K562 (cell line): ENCODE data around the gene CCR6. TPM values are rescaled to one million over a fixed set of nuclear protein-coding genes. Genes with fewer than 3 reads are reported as not detected.

Experiments
- ADNP ChIP-seq: fragments of 200-800 bp; sonication (Bioruptor generic); IDR thresholded peaks from 2 replicates; pipeline ENCODE4 v1.6.1; 2016; ENCODE audit warnings: missing genetic modification characterization, missing compliant biosample characterization
- BHLHE40 ChIP-seq: IDR thresholded peaks from 2 replicates; pipeline ENCODE4 v1.6.1; 2011; ENCODE audit warnings: low read length, improper control_type of control experiment
- FOXJ3 ChIP-seq: sonication (generic); formaldehyde crosslinking; IDR thresholded peaks from 2 replicates; pipeline ENCODE4 v1.4.0; 2020; ENCODE audit warnings: mild to moderate bottlenecking, missing genetic modification reagents
- HDAC2 ChIP-seq: fragments of 450-650 bp; IDR thresholded peaks from 2 replicates; pipeline ENCODE4 v1.6.1; 2016; ENCODE audit warnings: mild to moderate bottlenecking
- HNRNPL ChIP-seq: fragments of 200-400 bp; formaldehyde crosslinking; IDR thresholded peaks from 2 replicates; pipeline ENCODE4 v1.6.1; 2017; ENCODE audit warnings: low read depth, mild to moderate bottlenecking, low read length
- JUNB ChIP-seq: fragments of 450-650 bp; formaldehyde crosslinking; conservative IDR thresholded peaks from 2 replicates; pipeline ENCODE4 v1.4.0; 2020; ENCODE audit warnings: mild to moderate bottlenecking
- KAT2B ChIP-seq: IDR thresholded peaks from one replicate; pipeline ENCODE4 v1.6.1; 2012; ENCODE audit warnings: low read depth, mild to moderate bottlenecking, control low read depth, inconsistent platforms, low read length, moderate library complexity
- KHSRP ChIP-seq: fragments of 450-650 bp; IDR thresholded peaks from 2 replicates; pipeline ENCODE4 v1.6.1; 2017
- MYNN ChIP-seq, 2 experiments: sonication (generic); formaldehyde crosslinking in 1 of 2; IDR thresholded peaks; 2 replicates each; pipeline versions ENCODE4 v1.5.0 to v1.6.1; 2016 to 2020; ENCODE audit warnings: antibody characterized with exemption in 1 of 2, missing genetic modification reagents in 1 of 2
- NFXL1 ChIP-seq: fragments of 450-650 bp; formaldehyde crosslinking; IDR thresholded peaks from 2 replicates; pipeline ENCODE4 v1.4.0; 2021; ENCODE audit warnings: mild to moderate bottlenecking
- SMAD4 ChIP-seq: fragments of 250-450 bp; sonication (Bioruptor Pico); conservative IDR thresholded peaks from 2 replicates; pipeline ENCODE4 v1.8.0; 2021; ENCODE audit warnings: inconsistent platforms, mild to moderate bottlenecking, moderate library complexity
- SPI1 ChIP-seq: IDR thresholded peaks from 2 replicates; pipeline ENCODE4 v1.6.1; 2011; ENCODE audit warnings: low read depth, low read length, control low read depth, borderline replicate concordance
- STAT5A ChIP-seq: IDR thresholded peaks from 2 replicates; pipeline ENCODE4 v1.6.1; 2012; ENCODE audit warnings: low read length, inconsistent platforms, borderline replicate concordance
- TCF7 ChIP-seq: sonication (generic); IDR thresholded peaks from 2 replicates; pipeline ENCODE4 v1.6.1; 2016; ENCODE audit warnings: antibody characterized with exemption, borderline replicate concordance
- YBX1 ChIP-seq: fragments of 450-650 bp; IDR thresholded peaks from 2 replicates; pipeline ENCODE4 v1.7.1; 2016; ENCODE audit warnings: mild to moderate bottlenecking
- ZEB2 ChIP-seq: fragments of 450-650 bp; IDR thresholded peaks from 2 replicates; pipeline ENCODE4 v1.6.1; 2016
- ZNF165 ChIP-seq: fragments of 250-450 bp; sonication (Bioruptor Pico); IDR thresholded peaks from 2 replicates; pipeline ENCODE4 v1.4.0; 2020; ENCODE audit warnings: borderline replicate concordance
- ZNF584 ChIP-seq: fragments of 200-800 bp; sonication (Bioruptor generic); IDR thresholded peaks from 2 replicates; pipeline ENCODE4 v1.6.1; 2016; ENCODE audit warnings: low read depth, mild to moderate bottlenecking, missing genetic modification characterization, missing compliant biosample characterization
- ZZZ3 ChIP-seq: fragments of 450-650 bp; IDR thresholded peaks from 2 replicates; pipeline ENCODE4 v1.6.1; 2016; ENCODE audit warnings: antibody characterized with exemption, mild to moderate bottlenecking, moderate library complexity
- polyA plus RNA-seq, 8 experiments: library from polyadenylated mRNA; depleted of rRNA in 4 of 8; stranded (reverse) in 5 of 8; unstranded in 3 of 8; fragments of >200 nt; fragmentation: Nextera tagmentation in 2 of 8; fragmentation: Illumina TruSeq in 1 of 8; extraction: Ambion mirVana in 2 of 8; extraction: Trizol in 1 of 8; gene quantifications; 2 replicates each; pipeline versions ENCODE4 v1.2.1 to v1.2.3, GENCODE V29; 2011 to 2014; ENCODE audit warnings: inconsistent platforms in 1 of 8, missing spikeins in 1 of 8
- total RNA-seq, 7 experiments: library from RNA; depleted of rRNA in 6 of 7; stranded (reverse); fragments of >200 nt in 6 of 7; fragmentation: Illumina TruSeq in 2 of 7; extraction: Trizol in 2 of 7; gene quantifications; 2 replicates each; pipeline versions ENCODE4 v1.2.1 to v1.2.3, GENCODE V29; 2011 to 2021; ENCODE audit warnings: low replicate concordance in 1 of 7
- TF ChIP-seq, protein P1 (sequence below): fragments of 200-800 bp; sonication (Bioruptor generic); IDR thresholded peaks from 2 replicates; pipeline ENCODE4 v1.6.1; 2017; ENCODE audit warnings: missing genetic modification characterization, missing compliant biosample characterization
- TF ChIP-seq, protein P2 (sequence below): fragments of 450-650 bp; IDR thresholded peaks from one replicate; pipeline ENCODE4 v1.6.1; 2018; ENCODE audit warnings: mild to moderate bottlenecking, moderate library complexity; ENCODE audit not compliant: partially characterized antibody
- TF ChIP-seq, protein P3 (sequence below): fragments of 250-450 bp; sonication (Bioruptor Pico); IDR thresholded peaks from 2 replicates; pipeline ENCODE4 v1.4.0; 2020
- TF ChIP-seq, protein P4 (sequence below): fragments of 250-450 bp; sonication (Bioruptor Pico); IDR thresholded peaks from 2 replicates; pipeline ENCODE4 v1.9.0; 2021; ENCODE audit warnings: mild to moderate bottlenecking

Gene CCR6
- total and polyA plus RNA-seq, 9 of the 15 experiments (the other 6 are each of a cell fraction or from before 2014, with no cell fraction given) = not detected

DNA sequence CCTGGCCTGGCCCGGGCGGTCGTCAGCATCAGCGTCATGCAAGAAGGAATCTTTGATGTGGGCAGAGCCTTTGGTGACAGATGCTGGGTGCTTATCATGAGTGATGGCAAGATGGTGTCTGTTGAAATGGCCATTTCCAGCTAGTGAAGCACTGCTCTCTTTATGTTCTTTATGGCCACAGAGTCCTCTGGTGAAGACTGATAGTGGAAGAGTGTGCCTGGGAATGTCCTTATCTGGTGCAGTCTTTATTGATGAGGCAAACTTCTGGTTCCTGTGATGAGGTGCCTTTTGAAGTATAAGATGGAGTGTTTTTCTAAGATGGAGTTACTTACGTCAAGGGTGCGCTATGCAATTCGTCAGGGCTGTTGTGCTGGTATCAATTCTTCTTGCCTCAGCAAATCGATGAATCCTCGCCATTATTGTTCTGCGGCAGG lies 22.6 kb upstream of the CCR6 start (continued):
- TF ChIP-seq ZZZ3 = no peak
- TF ChIP-seq JUNB = no peak
- no peak for TF ChIP-seq NFXL1 (CRISPR knock-in tag)
- TF ChIP-seq ZEB2 = no peak
- peak; percentile 94 for TF ChIP-seq TCF7
- peak; percentile 89 for TF ChIP-seq SMAD4 (CRISPR knock-in tag)
- TF ChIP-seq ADNP (tag) = no peak
- no peak for TF ChIP-seq HNRNPL
- no peak for TF ChIP-seq FOXJ3 (CRISPR knock-in tag)
- TF ChIP-seq, protein P1, sequence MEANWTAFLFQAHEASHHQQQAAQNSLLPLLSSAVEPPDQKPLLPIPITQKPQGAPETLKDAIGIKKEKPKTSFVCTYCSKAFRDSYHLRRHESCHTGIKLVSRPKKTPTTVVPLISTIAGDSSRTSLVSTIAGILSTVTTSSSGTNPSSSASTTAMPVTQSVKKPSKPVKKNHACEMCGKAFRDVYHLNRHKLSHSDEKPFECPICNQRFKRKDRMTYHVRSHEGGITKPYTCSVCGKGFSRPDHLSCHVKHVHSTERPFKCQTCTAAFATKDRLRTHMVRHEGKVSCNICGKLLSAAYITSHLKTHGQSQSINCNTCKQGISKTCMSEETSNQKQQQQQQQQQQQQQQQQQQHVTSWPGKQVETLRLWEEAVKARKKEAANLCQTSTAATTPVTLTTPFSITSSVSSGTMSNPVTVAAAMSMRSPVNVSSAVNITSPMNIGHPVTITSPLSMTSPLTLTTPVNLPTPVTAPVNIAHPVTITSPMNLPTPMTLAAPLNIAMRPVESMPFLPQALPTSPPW (CRISPR knock-in tag) = no peak
- peak; percentile 75; the same call in 1 of the 2 replicates for TF ChIP-seq ZNF584 (CRISPR knock-in tag)
- 0 out of 2 replicates have a peak, but pooled peaks have one; percentile 14 for TF ChIP-seq KHSRP
- peak; percentile 65 for TF ChIP-seq STAT5A
- TF ChIP-seq, protein P2, sequence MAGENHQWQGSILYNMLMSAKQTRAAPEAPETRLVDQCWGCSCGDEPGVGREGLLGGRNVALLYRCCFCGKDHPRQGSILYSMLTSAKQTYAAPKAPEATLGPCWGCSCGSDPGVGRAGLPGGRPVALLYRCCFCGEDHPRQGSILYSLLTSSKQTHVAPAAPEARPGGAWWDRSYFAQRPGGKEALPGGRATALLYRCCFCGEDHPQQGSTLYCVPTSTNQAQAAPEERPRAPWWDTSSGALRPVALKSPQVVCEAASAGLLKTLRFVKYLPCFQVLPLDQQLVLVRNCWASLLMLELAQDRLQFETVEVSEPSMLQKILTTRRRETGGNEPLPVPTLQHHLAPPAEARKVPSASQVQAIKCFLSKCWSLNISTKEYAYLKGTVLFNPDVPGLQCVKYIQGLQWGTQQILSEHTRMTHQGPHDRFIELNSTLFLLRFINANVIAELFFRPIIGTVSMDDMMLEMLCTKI = no peak
- peak; percentile 36; the same call in 1 of the 2 replicates for TF ChIP-seq HDAC2
- TF ChIP-seq ZNF165 (CRISPR knock-in tag) = no peak
- TF ChIP-seq, protein P3, sequence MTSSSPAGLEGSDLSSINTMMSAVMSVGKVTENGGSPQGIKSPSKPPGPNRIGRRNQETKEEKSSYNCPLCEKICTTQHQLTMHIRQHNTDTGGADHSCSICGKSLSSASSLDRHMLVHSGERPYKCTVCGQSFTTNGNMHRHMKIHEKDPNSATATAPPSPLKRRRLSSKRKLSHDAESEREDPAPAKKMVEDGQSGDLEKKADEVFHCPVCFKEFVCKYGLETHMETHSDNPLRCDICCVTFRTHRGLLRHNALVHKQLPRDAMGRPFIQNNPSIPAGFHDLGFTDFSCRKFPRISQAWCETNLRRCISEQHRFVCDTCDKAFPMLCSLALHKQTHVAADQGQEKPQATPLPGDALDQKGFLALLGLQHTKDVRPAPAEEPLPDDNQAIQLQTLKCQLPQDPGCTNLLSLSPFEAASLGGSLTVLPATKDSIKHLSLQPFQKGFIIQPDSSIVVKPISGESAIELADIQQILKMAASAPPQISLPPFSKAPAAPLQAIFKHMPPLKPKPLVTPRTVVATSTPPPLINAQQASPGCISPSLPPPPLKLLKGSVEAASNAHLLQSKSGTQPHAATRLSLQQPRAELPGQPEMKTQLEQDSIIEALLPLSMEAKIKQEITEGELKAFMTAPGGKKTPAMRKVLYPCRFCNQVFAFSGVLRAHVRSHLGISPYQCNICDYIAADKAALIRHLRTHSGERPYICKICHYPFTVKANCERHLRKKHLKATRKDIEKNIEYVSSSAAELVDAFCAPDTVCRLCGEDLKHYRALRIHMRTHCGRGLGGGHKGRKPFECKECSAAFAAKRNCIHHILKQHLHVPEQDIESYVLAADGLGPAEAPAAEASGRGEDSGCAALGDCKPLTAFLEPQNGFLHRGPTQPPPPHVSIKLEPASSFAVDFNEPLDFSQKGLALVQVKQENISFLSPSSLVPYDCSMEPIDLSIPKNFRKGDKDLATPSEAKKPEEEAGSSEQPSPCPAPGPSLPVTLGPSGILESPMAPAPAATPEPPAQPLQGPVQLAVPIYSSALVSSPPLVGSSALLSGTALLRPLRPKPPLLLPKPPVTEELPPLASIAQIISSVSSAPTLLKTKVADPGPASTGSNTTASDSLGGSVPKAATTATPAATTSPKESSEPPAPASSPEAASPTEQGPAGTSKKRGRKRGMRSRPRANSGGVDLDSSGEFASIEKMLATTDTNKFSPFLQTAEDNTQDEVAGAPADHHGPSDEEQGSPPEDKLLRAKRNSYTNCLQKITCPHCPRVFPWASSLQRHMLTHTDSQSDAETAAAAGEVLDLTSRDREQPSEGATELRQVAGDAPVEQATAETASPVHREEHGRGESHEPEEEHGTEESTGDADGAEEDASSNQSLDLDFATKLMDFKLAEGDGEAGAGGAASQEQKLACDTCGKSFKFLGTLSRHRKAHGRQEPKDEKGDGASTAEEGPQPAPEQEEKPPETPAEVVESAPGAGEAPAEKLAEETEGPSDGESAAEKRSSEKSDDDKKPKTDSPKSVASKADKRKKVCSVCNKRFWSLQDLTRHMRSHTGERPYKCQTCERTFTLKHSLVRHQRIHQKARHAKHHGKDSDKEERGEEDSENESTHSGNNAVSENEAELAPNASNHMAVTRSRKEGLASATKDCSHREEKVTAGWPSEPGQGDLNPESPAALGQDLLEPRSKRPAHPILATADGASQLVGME (CRISPR knock-in tag) = 0 out of 2 replicates have a peak, but pooled peaks have one; percentile 21
- TF ChIP-seq SPI1 = no peak
- TF ChIP-seq, protein P4, sequence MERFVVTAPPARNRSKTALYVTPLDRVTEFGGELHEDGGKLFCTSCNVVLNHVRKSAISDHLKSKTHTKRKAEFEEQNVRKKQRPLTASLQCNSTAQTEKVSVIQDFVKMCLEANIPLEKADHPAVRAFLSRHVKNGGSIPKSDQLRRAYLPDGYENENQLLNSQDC (CRISPR knock-in tag) = no peak
- TF ChIP-seq YBX1 = no peak
- TF ChIP-seq MYNN (IDR thresholded peaks at IDR 0.05) = no peak
- TF ChIP-seq MYNN (CRISPR knock-in tag; IDR thresholded peaks at IDR 0.05) = no peak
- TF ChIP-seq KAT2B = no peak
- TF ChIP-seq BHLHE40 = peak; percentile 12; the same call in 1 of the 2 replicates
